Upper lobe of left lung (tissue), 4 donors: ENCODE data around the gene ULK1.

ENCODE experiments used
- POLR2A ChIP-seq, 4 donors: fragments of 450-650 bp; IDR thresholded peaks; one replicate each; pipeline ENCODE4 v1.5.1; 2016 to 2017; ENCODE audit warnings: antibody characterized with exemption in 4 of 4, mild to moderate bottlenecking in 2 of 4
- POLR2AphosphoS5 ChIP-seq, 2 donors: sonication (generic); formaldehyde crosslinking; IDR thresholded peaks; one replicate each; pipeline ENCODE4 v1.5.1; 2017; ENCODE audit warnings: antibody characterized with exemption in 2 of 2
- TF ChIP-seq, protein P1 (sequence below), 6 experiments: fragments of 450-650 bp in 4 of 6; fragments of 200-600 bp in 2 of 6; sonication (generic) in 2 of 6; IDR thresholded peaks; one replicate each; pipeline ENCODE4 v1.5.1; 2016 to 2019; ENCODE audit warnings: antibody characterized with exemption in 6 of 6

- TF ChIP-seq, protein P1, sequence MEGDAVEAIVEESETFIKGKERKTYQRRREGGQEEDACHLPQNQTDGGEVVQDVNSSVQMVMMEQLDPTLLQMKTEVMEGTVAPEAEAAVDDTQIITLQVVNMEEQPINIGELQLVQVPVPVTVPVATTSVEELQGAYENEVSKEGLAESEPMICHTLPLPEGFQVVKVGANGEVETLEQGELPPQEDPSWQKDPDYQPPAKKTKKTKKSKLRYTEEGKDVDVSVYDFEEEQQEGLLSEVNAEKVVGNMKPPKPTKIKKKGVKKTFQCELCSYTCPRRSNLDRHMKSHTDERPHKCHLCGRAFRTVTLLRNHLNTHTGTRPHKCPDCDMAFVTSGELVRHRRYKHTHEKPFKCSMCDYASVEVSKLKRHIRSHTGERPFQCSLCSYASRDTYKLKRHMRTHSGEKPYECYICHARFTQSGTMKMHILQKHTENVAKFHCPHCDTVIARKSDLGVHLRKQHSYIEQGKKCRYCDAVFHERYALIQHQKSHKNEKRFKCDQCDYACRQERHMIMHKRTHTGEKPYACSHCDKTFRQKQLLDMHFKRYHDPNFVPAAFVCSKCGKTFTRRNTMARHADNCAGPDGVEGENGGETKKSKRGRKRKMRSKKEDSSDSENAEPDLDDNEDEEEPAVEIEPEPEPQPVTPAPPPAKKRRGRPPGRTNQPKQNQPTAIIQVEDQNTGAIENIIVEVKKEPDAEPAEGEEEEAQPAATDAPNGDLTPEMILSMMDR (IDR thresholded peaks at IDR 0.05), result no peak
- TF ChIP-seq POLR2A (IDR thresholded peaks at IDR 0.05), result no peak
- no peak for TF ChIP-seq POLR2AphosphoS5 (IDR thresholded peaks at IDR 0.05)
Observed at GRCh38 chr12:131903270-131904255, 9.1 kb downstream of the ULK1 start.
